ENCODE data around the gene ABLIM3.

Gene ABLIM3

DNA sequence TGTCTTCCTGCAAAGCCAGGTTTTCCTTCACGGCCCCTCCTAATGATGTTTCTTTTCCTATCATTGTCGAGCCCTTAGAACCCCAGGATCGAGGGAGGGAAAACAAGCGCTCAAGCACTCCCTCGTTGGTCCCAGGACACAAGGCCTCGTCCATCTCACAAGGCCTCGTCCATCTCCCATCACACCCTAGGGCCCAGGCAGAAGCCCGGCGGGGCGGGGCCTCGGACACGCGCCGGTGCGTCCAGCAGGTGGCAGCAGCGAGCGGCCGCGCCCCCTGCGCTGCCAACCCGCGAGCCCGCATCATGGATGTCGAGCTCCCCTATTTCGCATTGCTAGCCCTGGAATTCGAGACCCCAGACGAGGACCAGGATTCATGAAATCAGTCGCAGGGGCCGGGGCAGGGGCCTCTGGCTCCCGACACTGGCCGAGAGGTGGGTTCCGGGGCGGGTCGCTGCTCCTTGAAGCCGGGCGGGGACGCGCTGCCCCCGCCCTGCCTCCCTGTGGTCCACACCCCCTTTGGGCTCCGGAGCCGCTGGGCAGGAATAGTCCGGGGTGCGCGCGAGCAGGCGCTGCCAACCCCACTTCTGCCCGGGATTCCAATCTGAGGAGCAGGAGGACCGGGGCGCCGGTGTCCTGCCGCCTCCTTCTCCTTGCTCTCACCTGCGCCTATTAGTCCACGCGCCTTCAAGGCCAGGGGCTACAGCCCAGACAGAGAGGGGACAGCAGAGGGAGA is at the start of gene ABLIM3:
Gene ABLIM3 (plus strand): TSS at position 270 of the 733 bp plus-strand sequence. CDS start 603 bp downstream, outside the sequence.
- Histone ChIP-seq H3K9me2 (replicated peaks; ENCODE audit: low read depth, low read length) (no peaks in the 10 kb centered on the region), H3K79me2 (ENCODE audit: insufficient read depth, low read length) (no peaks in the 10 kb centered on the region), H3K4me2 (ENCODE audit: low read depth, low read length, poor library complexity, severe bottlenecking) (no peak within 1 kb of the TSS), H4K20me1 (ENCODE audit: insufficient read depth, low read length, poor library complexity, severe bottlenecking) (no peaks in the 10 kb centered on the region), H3K36me3 (ENCODE audit: insufficient read depth, low read length) (no peaks in the 10 kb centered on the region), H3K4me1 (ENCODE audit: insufficient read depth, low read length, poor library complexity, severe bottlenecking) (no peaks in the 10 kb centered on the region), H3F3A (ENCODE audit: low read depth) (no peaks in the 10 kb centered on the region), H2AFZ (ENCODE audit: low read length) (no peak within 1 kb of the TSS), H3K27me3 (ENCODE audit: insufficient read depth, low read length, poor library complexity, severe bottlenecking) (peaks cover 5% of the 10 kb centered on the region), H3K4me3 (ENCODE audit: low read length, poor library complexity, severe bottlenecking) (no peak within 1 kb of the TSS), H3K9ac (ENCODE audit: low read depth, low read length, poor library complexity, severe bottlenecking) (no peak within 1 kb of the TSS), H3K9me3 (ENCODE audit: insufficient read depth, low read depth, low read length) (no peaks in the 10 kb centered on the region)
- TF ChIP-seq EZH2phosphoT487 (IDR thresholded peaks at IDR 0.05; ENCODE audit: borderline replicate concordance): no peak
- peak; percentile 61 for TF ChIP-seq CTCF (conservative IDR thresholded peaks at IDR 0.05; ENCODE audit: low read length)

DNA sequence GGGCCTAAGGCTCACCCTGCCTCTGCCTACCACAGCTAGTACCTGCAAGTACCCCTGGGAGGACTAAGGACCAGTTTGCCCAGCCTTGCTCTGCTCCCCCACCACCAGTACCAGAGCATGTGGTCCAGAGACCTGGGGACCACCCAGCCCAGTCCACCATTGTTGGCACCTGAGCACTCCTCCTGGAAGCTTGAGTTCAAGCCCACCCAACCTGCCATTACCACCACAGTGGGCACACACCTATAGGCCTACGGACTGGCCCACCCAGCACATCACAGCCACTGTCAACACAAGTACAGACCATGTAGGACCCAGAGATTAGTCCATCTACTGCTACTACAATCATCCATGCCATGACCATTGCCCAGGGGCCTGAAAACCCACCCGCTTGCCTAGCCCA is 47.7 kb upstream of the ABLIM3 start:
- TF ChIP-seq CTCF (conservative IDR thresholded peaks at IDR 0.05; ENCODE audit: low read length) (no peak), EZH2phosphoT487 (IDR thresholded peaks at IDR 0.05; ENCODE audit: borderline replicate concordance) (no peak)
- no peaks in the 10 kb centered on the region for H4K20me1 ChIP-seq (ENCODE audit: insufficient read depth, low read length, poor library complexity, severe bottlenecking)
- H3K36me3 ChIP-seq (ENCODE audit: insufficient read depth, low read length): no peaks in the 10 kb centered on the region

GRCh38 chr5:149094996-149095395 is 46.3 kb upstream of the ABLIM3 start:
- H3K9me2 ChIP-seq (replicated peaks; ENCODE audit: low read depth, low read length): no peaks in the 10 kb centered on the region
- peaks cover 31% of the 10 kb centered on the region for H3K9me3 ChIP-seq (ENCODE audit: insufficient read depth, low read depth, low read length)
- no peak overlapping the region for H3K9ac ChIP-seq (ENCODE audit: low read depth, low read length, poor library complexity, severe bottlenecking)
- H3K4me1 ChIP-seq (ENCODE audit: insufficient read depth, low read length, poor library complexity, severe bottlenecking): no peaks in the 10 kb centered on the region
- H3K36me3 ChIP-seq (ENCODE audit: insufficient read depth, low read length): no peaks in the 10 kb centered on the region
- H3K4me3 ChIP-seq (ENCODE audit: low read length, poor library complexity, severe bottlenecking): no peak overlapping the region
- H4K20me1 ChIP-seq (ENCODE audit: insufficient read depth, low read length, poor library complexity, severe bottlenecking): no peaks in the 10 kb centered on the region
- no peaks in the 10 kb centered on the region for H3K27me3 ChIP-seq (ENCODE audit: insufficient read depth, low read length, poor library complexity, severe bottlenecking)
- H3K79me2 ChIP-seq (ENCODE audit: insufficient read depth, low read length): no peaks in the 10 kb centered on the region
- no peaks in the 10 kb centered on the region for H3F3A ChIP-seq (ENCODE audit: low read depth)
- no peak overlapping the region for H2AFZ ChIP-seq (ENCODE audit: low read length)
- TF ChIP-seq CTCF (conservative IDR thresholded peaks at IDR 0.05; ENCODE audit: low read length) (no peak), EZH2phosphoT487 (IDR thresholded peaks at IDR 0.05; ENCODE audit: borderline replicate concordance) (no peak)
- no peak overlapping the region for H3K4me2 ChIP-seq (ENCODE audit: low read depth, low read length, poor library complexity, severe bottlenecking)

More for the DNA sequence above, 47.7 kb upstream of the ABLIM3 start:
- Histone ChIP-seq H3K9me2 (replicated peaks; ENCODE audit: low read depth, low read length) (no peaks in the 10 kb centered on the region), H2AFZ (ENCODE audit: low read length) (no peak overlapping the region), H3K27me3 (ENCODE audit: insufficient read depth, low read length, poor library complexity, severe bottlenecking) (no peaks in the 10 kb centered on the region), H3K9ac (ENCODE audit: low read depth, low read length, poor library complexity, severe bottlenecking) (no peak overlapping the region), H3K79me2 (ENCODE audit: insufficient read depth, low read length) (no peaks in the 10 kb centered on the region), H3K9me3 (ENCODE audit: insufficient read depth, low read depth, low read length) (peaks cover 22% of the 10 kb centered on the region), H3F3A (ENCODE audit: low read depth) (no peaks in the 10 kb centered on the region), H3K4me1 (ENCODE audit: insufficient read depth, low read length, poor library complexity, severe bottlenecking) (no peaks in the 10 kb centered on the region), H3K4me3 (ENCODE audit: low read length, poor library complexity, severe bottlenecking) (no peak overlapping the region), H3K4me2 (ENCODE audit: low read depth, low read length, poor library complexity, severe bottlenecking) (no peak overlapping the region)
